Stimulated activated CD8-positive, alpha-beta memory T cell treated with anti-CD3 and anti-CD28 coated beads, Interleukin-15, amount 100 ng/mL, for 4 hours (primary cell): ENCODE measurements around the gene HERPUD2.
"Not testable (repeated sequence)": the region's sequence is repeated elsewhere in the genome, so short reads cannot be mapped to it uniquely, and the experiment has no call there.

Experiments
- DNase-seq, 2 donors: peaks; one replicate each; pipeline ENCODE4 v3.0.0-alpha.2; 2020; ENCODE audit warnings: low read depth in 2 of 2

Gene HERPUD2

DNA sequence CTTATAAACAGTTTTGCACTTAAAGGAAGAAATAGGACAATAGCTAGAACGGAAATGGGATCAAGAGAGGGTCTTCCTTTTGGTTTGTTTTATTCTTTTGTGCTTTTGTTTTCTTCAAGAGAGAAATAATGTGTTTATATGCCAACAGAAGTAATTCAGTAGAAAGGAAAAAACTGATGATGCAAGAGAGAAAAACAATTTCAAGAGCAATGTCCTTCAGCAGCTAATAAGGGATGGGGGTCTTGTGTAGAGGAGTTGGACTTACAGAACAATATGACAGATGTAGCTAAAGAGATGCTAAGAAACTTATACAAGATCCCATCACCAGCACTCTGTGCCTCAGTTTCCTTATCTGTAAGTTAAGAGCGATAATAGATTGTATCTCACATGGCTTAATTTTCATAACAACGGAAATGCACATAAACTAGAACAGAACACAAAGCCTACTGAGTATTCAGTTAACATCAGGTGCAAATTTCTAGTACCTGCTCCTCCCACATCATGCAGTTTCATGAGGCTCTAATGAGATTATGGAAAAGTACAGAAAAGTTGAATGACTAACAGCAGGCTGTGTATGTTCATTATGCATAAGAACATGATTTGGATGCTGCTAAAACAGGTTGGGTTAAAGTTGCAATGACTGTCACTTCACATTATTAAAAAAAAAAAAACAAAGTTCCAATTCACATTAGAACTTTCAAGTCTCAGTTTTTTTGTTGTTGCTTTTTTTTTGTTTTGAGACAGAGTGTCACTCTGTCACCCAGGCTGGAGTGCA lies 17.2 kb downstream of the HERPUD2 start:
- no peak for DNase-seq

DNA sequence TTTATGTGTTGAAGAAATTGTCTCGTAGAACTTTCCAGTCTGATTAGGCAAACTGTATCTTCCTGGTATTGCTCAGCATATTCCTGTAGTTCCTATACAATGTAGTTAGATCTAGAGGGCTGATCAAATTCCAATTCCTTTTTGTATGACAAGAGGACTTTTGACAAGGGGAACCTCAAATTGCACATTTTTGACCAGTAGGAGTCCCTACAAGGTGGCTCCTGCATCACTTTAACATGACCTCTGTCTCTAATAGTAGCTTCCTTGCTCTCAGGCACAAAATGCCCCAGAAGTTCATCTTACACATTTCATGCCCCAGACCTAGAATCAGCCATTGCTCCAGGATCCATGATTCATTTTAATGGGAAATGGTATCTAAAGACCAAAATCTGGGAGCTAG lies 18.7 kb downstream of the HERPUD2 start:
- DNase-seq: no peak

DNA sequence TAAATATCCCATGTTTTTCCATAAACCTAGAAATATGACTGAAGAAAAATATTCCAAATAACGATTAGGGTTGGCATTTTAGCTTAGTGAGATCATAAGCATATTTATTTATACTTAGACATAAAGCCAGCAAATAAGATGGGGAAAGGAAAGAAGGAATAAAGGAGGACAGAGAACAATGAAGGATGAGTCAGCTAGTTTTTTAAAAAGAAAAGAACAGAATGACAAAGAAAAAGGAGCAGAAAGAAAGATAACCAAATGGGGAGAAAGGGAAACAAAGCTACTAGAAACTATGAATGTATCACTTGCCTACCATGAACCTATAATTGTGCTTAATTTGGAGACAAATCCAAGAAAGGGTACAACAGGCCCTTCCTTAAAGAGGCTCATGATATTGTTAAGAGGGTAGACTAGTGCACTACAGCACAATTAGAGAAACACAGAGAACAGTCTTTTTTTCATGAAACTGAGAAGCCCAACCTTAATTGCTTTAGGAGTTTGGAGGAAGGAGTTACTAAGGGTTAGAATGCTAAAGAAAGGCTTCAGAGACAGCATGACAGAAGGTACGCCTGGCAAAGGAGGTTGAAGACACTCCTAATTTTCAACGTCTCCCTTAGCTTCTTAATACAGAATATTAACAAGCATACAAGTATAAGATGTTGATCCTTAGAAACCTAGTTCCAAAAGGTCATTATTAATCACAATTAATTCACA lies 23.9 kb downstream of the HERPUD2 start:
- no peak for DNase-seq

DNA sequence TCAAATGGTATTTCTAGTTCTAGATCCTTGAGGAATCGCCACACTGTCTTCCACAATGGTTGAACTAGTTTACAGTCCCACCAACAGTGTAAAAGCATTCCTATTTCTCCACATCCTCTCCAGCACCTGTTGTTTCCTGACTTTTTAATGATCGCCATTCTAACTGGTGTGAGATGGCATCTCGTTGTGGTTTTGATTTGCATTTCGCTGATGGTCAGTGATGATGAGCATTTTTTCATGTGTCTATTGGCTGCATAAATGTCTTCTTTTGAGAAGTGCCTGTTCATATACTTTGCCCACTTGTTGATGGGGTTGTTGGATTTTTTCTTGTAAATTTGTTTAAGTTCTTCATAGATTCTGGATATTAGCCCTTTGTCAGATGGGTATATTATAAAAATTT lies 34.5 kb downstream of the HERPUD2 start:
- DNase-seq: not testable (repeated sequence)

DNA sequence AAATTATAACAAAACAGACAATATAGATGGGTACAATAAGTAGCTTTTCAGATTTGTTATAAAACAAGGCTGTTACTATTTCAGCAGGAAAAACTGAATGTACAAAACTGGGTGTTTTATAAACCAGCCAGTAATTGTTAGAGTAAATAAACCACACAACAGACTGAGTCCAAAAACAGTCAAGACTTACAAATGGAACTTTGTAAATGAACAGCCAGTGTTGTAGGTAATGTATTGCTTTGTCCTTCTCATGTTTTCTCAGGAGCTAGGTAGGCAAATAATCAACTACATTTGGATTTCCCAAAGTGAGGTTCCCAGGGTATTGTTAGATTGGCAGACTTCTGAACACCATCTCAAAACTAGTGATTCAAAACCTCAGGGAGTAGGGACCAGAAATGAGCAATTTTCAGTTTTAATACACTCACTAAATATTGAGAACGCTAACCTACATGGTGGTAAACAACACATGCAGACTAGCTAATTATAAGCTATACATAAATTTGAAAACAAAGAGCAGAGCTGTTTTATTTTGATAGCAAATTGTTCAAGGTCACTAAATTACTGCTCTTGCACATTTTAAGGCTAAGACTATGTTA lies 36.2 kb downstream of the HERPUD2 start:
- no peak for DNase-seq

DNA sequence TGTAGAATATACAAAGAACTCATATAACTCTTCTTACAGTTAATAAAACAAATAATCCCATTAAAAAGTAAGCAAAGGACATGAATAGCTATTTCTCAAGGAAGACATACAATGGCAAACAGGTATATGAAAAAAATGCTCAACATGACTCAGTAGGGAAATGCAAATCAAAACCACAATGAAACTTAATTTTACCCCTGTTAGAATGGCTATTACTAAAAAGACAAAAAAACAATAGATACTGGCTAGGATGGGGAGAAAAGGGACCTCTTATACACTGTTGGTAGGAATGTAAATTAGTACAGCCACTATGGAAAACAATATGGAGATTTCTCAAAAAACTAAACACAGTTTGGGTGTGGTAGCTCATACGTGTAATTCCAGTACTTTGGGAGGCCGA lies 37.8 kb downstream of the HERPUD2 start:
- no peak for DNase-seq

DNA sequence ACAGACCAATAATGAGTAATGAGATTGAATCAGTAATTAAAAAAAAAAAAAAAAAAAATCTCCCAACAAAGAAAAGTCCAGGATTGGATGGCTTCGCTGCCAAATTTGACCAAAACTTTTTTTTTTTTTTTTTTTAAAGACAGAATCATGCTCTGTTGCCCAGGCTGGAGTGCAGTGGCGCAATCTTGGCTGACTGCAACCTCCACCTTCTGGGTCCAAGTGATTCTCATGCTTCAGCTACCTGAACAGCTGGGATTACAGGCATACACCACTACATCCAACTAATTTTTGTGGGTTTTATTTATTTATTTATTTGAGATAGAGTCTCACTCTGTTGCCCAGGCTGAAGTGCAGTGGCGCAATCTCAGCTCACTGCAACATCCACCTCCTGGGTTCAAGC lies 40.4 kb downstream of the HERPUD2 start:
- DNase-seq: not testable (repeated sequence)

DNA sequence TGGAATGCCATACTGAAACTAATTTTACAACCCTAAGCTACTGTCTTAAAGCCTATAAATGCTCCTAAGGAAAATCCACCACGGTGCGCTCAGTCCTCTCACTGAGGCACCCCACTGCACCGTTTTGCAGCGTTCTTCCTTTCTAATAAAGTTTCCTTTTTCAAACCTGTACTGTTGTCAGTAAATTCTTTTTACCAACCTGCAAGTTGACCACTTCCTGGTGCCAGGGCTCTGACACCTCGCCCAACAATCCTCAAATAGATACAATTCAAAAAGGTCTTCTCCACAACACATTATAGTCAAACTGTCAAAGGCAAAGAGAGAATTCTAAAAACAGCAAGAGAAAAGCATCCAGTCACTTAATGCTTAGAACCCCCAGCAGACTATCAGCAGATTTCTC lies 42.8 kb downstream of the HERPUD2 start:
- DNase-seq: no peak

DNA sequence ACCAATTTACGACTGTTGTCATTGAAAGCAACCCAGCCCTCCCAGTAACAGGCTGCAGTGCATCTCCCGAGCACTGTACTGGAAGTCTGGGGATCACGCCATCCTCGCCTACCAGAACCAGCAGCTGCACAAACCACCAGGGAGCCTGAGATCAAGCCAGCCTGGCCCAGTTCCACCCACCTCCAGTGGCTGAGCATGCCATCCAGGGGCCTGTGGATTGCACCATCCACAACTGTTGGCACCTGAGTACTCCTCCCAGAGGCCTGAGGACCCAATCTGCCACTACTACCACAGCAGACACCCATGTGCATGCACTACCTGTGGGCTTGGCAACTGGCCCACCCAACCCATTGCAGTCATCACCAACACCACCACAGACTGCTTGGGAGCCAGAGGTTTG lies 44.2 kb downstream of the HERPUD2 start:
- DNase-seq: no peak

DNA sequence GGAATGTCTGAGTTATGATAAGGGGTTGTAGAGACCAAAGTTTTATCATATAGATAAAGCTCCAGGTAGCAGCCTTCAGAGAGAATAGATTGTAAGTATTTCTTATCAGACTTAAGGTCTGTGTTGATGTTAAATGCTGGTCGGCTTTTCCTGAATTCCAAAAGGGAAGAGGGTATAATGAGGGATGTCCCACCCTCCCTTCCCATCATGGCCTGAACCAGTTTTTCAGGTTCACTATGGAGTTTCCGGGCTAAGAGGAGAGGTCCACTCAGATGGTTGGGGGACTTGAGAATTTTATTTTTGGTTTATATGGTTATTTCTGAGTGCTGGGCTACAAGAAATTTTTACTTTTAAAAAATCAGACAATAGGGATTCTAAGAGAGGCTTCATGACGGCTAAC lies 45.2 kb downstream of the HERPUD2 start:
- no peak for DNase-seq

DNA sequence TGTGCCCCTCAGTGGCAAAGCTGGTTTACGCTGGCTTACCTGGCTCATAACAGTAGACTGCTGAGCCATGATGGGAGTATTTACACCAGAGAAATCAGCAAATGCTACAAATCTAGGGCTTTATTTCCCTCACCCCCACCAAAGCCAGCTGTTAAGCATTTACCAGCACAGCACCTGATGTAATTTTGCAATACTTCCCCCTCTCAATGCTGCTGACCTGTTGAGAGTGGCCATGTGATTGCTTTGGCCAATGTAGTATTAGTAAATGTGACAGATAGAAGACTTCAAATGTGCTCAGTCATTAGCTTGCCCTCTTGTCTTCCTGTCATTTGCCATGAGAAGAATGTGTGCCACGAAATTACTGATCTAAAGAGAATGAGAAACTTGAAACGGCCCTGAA lies 46.6 kb downstream of the HERPUD2 start:
- no peak for DNase-seq

DNA sequence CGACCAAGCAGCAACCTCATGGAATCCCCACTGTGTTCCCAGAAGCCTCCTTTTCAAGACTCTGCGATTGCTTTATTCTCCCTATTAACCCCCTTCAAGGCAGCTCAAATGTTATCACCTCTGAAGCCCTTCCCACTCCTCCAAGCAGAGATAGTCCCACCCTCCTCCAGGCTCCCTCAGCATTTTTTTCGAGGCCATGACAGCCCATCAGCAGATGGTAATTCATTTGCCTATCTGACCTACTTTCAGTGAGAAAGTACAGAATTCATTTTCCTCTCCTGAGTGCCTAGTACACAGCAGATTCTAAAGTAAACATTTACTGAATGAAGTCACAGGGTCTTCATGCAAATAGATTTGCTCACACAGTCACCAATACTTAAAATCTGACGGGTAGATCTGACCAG lies 47.8 kb downstream of the HERPUD2 start:
- DNase-seq: no peak

DNA sequence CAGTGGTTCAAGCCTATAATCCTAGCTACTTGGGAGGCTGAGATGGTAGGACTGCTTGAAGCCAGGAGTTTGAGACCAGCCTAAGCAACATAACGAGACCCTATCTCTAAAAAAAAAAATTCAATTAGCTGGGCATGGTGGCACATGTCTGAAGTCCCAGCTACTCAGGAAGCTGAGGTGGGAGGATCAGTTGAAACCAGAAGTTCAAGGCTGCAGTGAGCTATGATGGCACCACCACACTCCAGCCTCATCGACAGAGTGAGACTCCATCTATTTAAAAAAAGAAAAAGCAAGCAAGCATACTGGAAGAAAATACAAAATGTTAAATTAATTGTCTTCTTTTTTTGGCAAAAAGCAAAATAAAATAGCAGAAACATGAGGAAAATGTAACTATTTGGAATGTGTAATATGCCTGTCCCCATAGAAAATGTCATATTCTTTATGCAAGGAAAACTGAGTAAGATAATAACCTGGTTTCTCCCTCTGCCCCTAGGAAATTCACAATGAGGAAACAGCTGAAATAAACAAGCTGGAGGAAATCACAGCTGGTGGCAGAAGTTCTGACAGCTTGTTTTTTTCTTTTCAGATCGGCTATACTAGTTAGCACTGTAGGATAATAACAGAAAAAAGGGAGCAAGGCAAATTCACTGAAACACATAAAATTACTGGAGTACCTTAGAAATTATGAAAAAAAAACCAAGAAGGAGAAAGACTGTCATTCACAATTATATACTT lies 48.5 kb downstream of the HERPUD2 start:
- no peak for DNase-seq

DNA sequence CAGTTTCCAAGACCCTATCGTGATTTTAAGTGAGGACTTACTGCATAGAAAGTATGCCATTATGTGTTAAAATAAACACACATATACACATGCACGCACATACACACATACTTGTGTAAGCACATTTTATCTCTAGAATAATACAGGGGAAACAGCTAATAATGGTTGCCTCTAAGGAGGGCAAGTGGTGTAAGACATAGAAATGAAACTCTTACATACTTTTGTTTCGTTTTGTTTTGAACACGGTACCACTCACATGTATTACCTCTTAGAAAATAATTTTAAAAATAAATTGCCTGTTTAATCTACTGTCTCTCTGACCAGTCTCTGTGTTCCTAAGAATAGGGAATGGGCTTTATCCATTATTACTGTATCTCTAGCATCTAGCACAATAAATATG lies 49.2 kb downstream of the HERPUD2 start:
- no peak for DNase-seq

DNA sequence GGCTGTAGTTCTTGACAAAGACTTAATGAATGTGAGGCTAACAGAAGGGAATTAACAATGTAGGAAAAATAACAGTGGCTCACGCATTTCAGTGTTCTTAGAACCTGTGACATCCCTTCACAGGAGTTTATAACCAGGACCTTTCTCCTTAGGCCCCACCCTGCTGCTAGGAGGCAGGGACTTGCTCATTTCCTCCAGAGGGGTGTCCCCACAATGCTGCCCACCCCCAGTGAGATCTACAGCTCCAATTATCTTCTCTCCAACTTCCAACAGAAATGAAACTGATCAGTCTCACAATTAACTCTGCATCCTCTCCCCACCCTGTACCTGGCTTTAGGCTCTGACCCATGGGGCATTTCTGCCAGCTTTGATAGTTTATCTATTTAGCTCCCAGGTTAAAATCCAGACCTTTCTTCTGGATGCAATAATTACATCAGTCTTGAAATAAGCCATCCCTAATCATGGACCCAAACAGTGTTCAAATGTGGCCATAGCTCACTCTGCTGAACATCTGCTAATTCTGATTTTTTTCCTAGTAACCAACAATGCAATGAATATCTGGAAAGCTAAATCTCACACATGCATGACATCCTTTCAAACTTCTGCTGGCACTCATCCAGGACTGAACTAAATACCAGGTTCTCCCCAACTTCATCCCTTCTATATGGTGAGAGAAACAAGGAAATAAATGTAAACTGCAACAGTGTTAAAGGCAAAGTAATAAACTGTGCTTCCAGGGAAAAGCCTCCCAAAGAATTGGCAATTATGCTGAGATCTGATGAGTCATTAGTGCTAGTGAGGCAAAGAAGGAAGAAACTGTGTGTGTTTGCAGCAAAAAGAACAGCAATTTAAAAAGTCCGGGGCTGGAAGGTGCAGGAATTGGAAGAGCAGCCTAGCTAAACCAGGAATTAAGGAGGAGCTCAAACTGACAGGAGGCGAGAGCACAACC lies 64.6 kb downstream of the HERPUD2 start:
- DNase-seq: no peak

DNA sequence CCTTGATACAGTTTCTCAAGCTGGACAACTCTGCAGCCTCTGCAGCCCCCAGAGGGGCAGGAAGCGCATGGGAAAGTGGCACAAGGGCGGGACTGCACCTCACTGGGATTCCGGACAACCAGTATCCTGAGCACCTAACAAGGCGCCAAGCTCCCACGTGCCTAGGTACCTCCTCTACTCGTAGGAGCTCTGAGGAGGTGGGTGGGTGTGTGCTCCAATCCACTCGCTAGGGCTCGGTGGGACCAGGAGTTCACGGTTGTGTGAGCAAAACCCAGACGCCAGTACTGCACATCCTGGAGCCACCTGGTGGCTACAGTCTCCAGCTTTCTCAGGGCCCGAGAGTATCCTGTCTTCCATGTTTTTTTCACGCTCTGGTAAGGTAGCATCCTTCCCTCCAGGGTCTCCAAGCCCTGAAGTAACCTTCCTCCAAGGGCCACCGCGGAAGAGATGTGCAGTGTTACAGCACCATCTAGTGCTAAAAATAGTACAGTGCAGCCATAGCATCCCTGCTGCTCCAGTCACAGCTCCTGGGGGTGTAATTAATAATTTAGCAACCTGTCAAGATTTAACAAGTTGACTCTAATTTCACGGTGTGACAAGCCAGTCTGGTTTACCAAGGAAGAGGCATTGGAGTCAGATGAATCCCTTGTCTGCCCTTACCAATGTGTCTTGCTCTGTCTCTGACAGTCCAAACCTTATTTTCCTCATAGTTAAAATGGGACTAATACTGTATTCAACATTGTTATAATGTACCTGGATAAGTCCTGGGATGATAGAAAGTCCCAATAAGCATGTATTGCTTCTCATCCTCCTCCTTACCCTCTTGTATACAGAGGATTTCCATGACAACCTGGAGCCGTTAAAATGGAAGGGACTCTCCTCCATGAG lies 70.4 kb downstream of the HERPUD2 start:
- no peak for DNase-seq

DNA sequence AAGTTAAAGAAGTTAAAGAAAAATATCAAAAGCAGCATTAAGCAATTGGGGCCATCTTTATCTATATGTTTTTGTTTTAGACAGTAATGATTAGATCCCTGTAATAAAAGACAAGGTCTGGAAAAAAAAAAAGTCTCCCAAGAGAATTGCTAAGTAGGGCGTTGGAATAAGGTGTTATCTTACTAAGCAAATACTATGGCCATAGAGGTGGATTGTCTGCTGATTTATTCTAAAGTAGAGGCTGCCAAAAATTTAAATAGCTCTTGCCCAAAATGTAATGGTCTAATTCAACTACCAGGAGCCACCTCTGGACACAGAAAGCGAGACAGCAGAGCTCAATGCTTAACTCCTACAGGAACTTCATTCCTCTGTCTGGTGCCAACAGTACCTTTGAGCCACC lies 71.6 kb downstream of the HERPUD2 start:
- DNase-seq: no peak

DNA sequence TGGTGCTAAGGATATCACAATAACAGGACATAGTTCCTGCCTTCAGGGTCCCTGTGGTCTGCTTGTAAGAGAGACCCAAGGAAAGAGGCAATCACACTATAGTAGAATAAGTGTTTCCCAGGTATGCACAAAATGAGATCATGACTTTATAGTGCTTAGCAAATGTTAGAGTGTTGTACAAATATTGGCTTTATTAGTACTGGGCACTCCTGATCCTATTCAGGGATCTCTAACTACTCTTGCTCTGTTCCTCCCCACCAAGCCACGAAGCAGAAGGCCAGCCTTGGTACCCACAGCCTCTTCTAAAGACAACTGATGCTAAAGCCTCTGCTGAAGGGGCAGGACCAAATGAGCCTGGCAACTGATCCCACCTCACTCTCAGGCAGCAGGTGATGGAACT lies 75.1 kb downstream of the HERPUD2 start:
- no peak for DNase-seq

DNA sequence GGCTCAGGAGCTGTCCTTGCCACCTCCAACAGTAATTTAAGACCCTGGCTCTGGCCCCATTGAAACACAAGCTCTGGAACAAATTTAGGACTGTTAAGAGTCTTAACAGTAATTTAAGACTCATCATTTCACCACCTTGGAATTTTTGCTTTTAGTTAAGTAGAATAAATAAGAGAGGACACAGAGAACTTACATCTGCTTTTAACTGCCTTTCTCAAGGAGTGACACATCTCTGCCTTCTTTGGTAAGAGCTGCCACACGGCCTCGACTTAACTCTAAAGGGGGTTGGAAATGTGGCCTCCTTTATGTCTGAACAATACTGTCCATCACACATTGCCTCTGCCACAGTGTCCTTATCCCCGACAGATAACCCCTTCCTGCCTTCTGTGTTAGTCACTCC lies 77.9 kb downstream of the HERPUD2 start:
- no peak for DNase-seq

DNA sequence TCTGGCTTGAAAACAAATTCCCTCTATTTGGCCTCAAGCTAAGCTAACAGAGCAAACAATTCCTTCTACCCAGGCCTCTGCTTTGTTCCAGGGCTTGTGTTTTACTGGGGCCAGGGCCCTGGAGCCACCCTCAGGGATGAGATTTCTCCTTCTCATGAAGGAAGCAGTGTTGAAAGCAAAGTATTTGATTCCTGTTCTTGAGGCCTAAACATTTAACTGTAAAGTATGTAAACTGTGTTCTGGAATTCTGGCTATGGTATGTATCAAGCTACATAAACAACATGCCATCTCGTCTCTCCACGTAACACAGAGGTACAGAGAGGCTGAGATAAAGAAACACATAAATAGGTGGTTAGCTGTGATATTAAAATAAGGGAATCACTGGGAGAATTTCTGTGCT lies 81.8 kb downstream of the HERPUD2 start:
- DNase-seq: no peak
